Measurements from ENCODE around the gene SLC25A27.

SLC25A27 gene, protein sequence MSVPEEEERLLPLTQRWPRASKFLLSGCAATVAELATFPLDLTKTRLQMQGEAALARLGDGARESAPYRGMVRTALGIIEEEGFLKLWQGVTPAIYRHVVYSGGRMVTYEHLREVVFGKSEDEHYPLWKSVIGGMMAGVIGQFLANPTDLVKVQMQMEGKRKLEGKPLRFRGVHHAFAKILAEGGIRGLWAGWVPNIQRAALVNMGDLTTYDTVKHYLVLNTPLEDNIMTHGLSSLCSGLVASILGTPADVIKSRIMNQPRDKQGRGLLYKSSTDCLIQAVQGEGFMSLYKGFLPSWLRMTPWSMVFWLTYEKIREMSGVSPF

DNA sequence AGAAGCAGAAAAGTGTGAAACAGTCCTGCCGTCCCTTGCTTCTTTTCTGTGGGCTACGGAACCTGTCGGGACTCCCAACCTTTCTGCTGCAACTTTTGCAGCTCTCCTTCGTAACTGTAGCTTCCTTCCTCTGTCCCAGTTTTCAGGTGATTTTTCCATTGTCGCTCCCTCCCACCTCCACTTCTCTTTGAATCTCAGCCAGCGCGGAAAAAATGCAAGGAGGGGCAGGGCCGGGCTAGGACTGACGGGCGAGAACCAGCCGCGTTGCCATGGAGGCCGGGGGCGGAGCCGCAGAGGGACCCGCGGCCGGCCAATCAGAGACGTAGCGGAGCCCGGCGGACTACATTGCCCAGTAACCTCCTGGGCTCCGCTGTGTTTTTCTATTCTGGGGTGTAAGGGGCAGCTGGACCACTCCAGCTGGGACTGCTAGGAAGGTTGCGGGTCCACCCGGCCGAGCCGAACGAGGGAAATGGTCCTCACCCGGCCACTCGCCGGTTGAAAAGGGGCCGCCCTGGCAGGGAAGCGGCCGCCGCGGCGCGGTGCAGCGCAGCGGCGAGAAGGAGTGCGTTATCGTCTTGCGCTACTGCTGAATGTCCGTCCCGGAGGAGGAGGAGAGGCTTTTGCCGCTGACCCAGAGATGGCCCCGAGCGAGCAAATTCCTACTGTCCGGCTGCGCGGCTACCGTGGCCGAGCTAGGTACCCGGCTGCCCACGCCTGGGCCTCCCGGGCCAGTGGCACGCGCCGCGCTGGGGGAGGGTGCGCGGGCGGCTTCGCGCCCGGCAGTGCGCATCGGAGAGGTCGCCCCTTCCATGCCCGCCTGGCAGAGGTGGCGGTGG, at the start of gene SLC25A27, which contains the start of gene CYP39A1:
Gene SLC25A27 (plus strand): TSS at position 373 of the 836 bp plus-strand sequence. CDS start 218 bp downstream, at position 591.
Gene CYP39A1 (minus strand): TSS at position 216 of the 836 bp plus-strand sequence. CDS start 236 bp downstream, outside the sequence.
- no peak for TF ChIP-seq CTCF (IDR thresholded peaks at IDR 0.05; ENCODE audit: low read depth, low read length)
- peak within 1 kb of the TSS; percentile 67 for H3K4me3 ChIP-seq (ENCODE audit: low read depth, low read length)

DNA sequence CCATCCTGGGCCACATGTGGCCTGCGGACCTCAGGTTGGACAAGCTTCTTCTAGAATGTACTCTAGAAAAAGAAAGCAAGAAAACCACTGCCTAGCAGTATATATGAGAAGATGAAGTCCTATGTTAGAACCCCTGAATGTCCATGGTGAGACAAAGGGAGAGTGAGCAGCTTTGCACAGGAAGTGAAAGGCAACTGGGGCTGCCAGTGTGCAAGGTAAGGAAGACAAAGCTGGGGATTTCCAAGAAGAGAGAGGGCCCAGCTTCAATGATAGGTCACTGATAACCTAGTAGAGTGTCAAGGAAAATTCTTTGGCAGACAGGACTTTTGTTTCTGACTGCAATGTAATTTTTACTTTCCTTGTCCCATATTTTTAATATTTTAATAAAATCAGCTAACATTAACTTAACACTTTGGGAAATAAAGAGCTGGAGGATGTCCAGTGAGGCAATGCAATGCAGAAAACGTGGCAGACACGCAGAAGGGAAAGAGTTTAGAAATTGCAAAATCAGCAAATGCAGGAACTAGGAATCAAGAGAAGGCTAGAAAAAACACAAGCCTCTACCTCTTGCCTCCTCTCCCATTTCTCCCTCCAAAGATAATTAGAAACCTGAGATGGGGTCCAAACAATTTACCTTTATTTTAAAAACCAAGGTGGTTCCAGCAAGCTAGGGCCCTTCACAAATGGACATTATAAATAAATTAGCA, 47.5 kb upstream of the SLC25A27 start:
- TF ChIP-seq CTCF (IDR thresholded peaks at IDR 0.05; ENCODE audit: low read depth, low read length), result no peak
- no peak overlapping the region for H3K4me3 ChIP-seq (ENCODE audit: low read depth, low read length)

- no peak overlapping the region for H3K4me3 ChIP-seq (ENCODE audit: low read depth, low read length)
- TF ChIP-seq CTCF (IDR thresholded peaks at IDR 0.05; ENCODE audit: low read depth, low read length), result no peak
These were observed 46.4 kb upstream of the SLC25A27 start for GRCh38 chr6:46606338-46606737.

DNA sequence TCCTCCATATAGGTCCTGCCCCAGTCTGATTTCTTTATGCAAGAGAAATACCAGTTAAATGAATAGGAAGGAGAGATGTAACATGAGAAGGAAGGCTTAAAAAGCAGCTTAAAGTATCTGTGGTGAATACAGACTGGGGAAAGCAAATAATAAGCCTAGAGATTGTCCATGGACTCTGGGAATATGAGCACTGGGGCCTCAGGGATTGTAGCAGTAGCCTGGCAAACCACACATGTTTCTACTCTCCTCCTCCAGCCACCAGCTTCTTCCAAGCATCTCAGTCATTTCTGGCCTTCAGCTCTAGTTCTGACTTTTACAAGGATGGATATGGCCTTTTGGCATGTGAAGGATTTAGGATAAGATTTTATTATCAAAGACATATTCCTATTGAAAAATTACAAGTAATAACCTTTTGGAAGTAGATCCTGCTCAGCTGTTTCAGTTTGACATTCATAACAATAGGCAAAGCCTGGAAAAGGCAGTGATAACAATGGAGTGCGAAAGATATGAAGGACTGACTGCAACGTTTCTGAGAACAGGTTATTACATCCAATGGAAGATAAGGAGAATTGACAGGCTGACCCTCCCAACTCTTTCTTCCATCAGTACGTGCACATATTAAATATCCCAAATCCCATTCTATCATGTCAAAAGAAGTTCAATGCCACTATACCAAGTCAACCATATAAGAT, 41.8 kb upstream of the SLC25A27 start:
- TF ChIP-seq CTCF (IDR thresholded peaks at IDR 0.05; ENCODE audit: low read depth, low read length), result no peak
- H3K4me3 ChIP-seq (ENCODE audit: low read depth, low read length), result no peak overlapping the region

- TF ChIP-seq CTCF (IDR thresholded peaks at IDR 0.05; ENCODE audit: low read depth, low read length), result no peak
- no peak overlapping the region for H3K4me3 ChIP-seq (ENCODE audit: low read depth, low read length)
These were observed 40.1 kb upstream of the SLC25A27 start for GRCh38 chr6:46612645-46613044.

- TF ChIP-seq CTCF (IDR thresholded peaks at IDR 0.05; ENCODE audit: low read depth, low read length), result no peak
- no peak overlapping the region for H3K4me3 ChIP-seq (ENCODE audit: low read depth, low read length)
These were observed 34.0 kb upstream of the SLC25A27 start for GRCh38 chr6:46618726-46619125.
